HG03439 (cell line): Measurements from ENCODE around the gene IFT81.

Source experiments
- ATAC-seq: cut with Tn5 transposase; IDR thresholded peaks from one replicate; pipeline ENCODE4 v1.9.1; 2021; ENCODE audit warnings: mild to moderate bottlenecking, moderate library complexity; ENCODE audit not compliant: unreplicated experiment

IFT81 gene

DNA sequence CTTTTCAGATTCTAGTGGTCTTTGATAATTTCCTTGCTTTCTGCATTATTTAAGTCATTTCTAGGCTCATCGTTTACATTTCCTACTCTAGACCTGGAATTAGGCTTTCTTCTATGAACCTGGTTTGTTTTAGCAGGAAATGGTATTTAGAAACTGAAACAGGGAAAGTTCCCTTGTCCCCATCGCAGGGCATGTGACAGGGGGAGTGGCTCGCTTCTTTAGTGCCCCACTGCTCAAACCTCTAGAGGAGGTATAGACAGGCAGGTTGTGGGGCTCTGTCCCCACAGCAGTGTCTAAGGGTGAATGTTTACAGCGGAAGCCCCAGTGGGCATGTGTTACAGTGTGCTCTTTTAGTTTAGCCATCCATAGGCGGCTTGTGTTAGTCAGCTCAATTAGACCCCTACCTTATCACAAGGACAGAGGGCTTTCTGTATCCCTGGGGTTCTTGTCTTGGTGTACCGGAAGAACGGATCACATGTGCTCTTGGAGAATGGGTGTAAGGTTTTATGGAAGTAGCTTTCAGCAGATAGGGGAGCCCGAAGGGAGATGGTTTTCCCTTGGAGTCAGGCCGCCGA lies 25.0 kb downstream of the IFT81 start:
- ATAC-seq, result no peak

GRCh38 chr12:110156766-110157165 lies 32.6 kb downstream of the IFT81 start:
- no peak for ATAC-seq

DNA sequence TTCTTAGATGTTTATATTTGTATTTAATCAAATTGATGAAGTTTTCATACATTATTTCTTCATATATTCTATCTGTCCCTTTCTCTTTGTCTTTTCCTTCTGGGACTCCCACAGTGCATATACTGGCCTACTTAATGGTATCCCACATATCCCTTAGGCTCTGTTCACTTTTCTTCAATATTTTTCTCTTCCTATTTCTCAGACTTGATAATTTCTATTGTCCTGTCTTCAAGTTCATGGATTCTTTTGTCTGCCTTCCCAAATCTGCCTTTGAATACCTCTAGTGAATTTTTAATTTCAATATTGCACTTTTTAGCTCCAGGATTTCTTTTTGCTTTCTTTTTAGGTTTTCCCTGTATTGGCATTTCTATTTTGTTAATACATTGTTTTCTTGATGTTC lies 33.4 kb downstream of the IFT81 start:
- ATAC-seq, result no peak

GRCh38 chr12:110159671-110160245 lies 35.6 kb downstream of the IFT81 start:
- ATAC-seq, result no peak

GRCh38 chr12:110165540-110166159 lies 41.5 kb downstream of the IFT81 start:
- ATAC-seq, result peak; percentile 86

GRCh38 chr12:110168732-110169455 lies 44.7 kb downstream of the IFT81 start:
- ATAC-seq, result no peak

DNA sequence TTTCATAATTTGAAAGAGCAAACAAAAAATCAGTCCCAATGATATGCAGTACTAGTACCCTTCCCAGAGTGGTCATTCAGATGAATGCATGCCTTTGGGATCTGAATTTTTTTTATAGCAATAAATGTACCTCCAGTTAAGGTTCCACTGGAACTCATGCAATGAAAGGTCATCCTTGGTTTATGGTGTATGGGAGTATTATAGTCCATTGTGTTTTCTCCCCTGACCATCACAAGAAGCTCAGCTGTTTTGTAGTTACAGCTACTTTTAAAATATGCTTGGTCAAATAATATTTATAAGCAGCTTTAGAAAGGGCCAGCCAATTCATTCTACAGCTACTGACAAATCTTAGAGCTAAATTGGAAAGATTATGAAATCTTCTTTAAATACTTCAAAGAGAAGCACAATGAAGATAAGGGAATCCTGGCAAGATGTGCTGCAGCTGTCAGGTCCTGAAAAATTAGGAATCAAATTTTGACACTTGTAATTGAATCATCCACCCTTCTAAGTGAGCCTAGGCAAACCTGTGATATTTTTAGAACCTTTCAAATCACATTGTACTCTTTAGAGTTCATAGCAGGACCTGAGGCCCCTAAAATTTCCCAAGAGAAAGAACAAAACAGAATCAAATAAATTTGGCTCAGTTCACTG lies 46.5 kb downstream of the IFT81 start:
- ATAC-seq, result no peak

DNA sequence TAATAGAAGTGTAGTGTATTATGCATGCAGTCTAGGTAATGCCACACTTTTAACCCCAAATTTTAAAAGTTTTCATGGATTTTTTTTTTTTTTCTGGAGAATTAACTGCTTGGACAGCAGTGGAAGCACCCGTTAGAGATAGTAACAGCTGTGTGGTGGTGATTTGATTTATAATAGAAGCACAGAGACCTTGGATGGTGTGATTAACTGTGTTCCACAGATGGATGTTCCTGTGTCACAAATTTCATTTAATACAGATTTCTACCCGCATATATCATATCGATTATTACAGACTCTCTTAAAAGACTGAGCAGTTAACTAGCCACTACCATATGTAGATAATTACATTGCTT lies 47.0 kb downstream of the IFT81 start:
- no peak for ATAC-seq

- ATAC-seq, result no peak
These were observed 47.5 kb downstream of the IFT81 start for GRCh38 chr12:110171636-110172035.

DNA sequence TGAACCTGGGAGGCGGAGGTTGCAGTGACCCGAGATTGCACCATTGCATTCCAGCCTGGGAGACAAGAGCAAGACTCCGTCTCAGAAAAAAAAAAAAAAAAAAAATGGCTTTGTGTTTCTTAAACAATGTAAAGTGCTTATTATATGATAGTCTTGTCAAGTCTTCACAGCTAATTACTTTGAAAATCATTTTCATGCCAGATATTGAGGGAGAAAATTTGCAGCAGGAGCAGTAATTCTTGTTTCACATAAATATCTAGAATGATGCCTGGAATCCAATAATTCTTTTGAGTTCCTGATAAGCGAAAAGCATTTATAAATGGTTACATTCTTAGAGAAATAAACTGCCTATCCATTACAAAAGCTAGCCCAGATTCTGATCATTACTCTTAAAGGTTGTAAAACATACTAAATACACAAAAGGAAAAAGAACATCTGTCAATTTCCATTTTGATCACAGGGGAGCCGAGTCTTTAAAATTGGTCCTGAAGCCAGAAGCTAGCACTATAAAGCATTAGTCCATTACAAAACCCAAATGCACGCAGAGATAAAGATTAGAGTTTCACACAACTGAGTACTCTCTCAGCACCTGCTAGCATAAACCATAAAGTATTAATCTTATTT lies 50.3 kb downstream of the IFT81 start:
- no peak for ATAC-seq

DNA sequence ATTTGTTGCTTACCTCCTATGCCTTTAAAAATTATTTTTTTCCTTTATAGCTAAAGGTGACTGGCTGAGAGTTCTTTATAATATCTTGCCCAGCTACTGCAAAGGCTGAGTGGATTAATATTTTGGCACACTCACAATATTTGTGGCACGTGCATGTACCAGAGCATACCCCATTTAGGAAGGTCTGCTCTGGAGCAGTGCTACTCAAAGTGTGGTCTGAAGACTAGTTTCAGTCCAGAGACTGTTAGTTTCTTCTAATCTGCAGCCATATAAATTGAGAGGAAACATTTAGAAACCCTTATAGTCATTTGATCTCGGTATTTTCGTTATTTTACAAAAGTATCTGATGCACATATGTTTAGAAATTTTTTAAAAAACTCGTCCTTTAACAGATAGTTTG lies 51.0 kb downstream of the IFT81 start:
- ATAC-seq, result no peak

GRCh38 chr12:110176745-110177144 lies 52.6 kb downstream of the IFT81 start:
- no peak for ATAC-seq

GRCh38 chr12:110179291-110179690 lies 55.1 kb downstream of the IFT81 start:
- no peak for ATAC-seq

DNA sequence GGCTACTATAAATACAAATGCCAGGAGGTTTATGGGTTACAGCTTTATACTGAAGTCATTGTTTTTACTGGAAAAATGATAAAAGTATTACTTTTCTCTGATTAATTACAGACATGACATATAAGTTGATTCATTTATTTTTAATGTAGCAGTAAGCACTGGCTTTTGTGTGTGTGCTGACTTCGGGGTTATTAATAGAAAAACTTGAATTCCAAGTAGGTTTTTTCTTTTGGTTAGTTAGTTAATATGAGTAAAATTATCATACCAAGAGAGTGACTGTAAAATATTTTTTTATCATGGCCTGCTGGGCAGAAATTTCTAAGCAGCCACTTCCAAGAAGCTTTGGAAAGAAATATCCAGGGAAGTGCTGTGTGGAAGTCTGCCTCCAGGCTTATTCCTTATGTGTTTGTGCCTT lies 56.4 kb downstream of the IFT81 start:
- no peak for ATAC-seq

DNA sequence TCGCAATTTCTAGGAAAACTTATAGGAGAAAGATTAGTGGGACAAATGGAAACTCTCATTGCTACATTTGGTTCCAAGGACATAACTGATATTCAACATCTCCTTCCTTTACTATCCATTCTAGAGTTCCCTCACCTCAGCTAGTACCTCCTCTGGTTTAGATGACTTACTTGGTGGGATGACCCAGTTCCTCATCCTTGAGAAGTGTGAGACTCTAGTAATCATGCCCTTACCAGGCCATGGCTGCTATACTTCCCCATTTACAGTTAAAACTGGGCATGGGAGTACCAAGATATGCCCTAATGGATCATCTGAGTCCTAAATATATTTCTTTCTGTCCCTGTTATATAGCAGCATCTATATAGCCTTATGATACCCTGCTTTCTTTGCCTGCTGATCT lies 58.1 kb downstream of the IFT81 start:
- no peak for ATAC-seq

DNA sequence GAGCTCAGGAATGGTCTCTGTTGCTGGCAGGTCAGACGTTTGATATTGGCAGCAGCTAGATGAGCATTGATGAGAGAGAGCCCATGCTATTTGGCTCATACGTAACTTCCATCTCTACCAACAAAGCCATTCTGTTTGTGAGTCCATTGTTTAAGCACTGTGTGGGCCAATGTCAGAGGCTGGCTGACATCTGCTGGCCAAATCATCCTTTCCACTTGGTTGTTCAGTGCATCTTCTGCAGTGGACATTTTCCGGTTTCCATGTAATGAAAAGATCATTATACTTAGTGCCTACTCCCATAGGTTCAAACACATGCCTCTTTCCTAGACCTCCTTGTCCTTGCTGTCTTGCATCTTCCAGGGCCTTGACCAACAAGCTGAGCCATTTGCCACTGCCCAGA lies 59.2 kb downstream of the IFT81 start:
- no peak for ATAC-seq

- no peak for ATAC-seq
These were observed 61.5 kb downstream of the IFT81 start for GRCh38 chr12:110185626-110186025.

GRCh38 chr12:110186059-110186458 lies 61.9 kb downstream of the IFT81 start:
- ATAC-seq, result no peak

GRCh38 chr12:110193196-110193595 lies 69.0 kb downstream of the IFT81 start:
- ATAC-seq, result no peak

- no peak for ATAC-seq
These were observed 72.8 kb downstream of the IFT81 start for GRCh38 chr12:110197003-110197402.

- no peak for ATAC-seq
These were observed 74.2 kb downstream of the IFT81 start for GRCh38 chr12:110198386-110198785.
